Activated CD4-positive, alpha-beta T cell treated with anti-CD3 and anti-CD28 coated beads, Interleukin-2, amount 10 ng/mL, durations not matched to agents 7 days and 5 days (primary cell): ENCODE measurements around the gene POU4F2. TPM values are rescaled to one million over a fixed set of nuclear protein-coding genes. Genes with fewer than 3 reads are reported as not detected.

Source experiments
- total RNA-seq, 2 experiments: library from RNA; stranded (reverse); gene quantifications; one replicate each; pipeline ENCODE4 v1.2.3, GENCODE V29; 2021

POU4F2 gene
- total RNA-seq, 2 experiments from 2014 or later: not detected

Other genes starting within 250 kb of the POU4F2 start
- 10 to 100 TPM; 15.9 to 23.3 TPM for gene SLC10A7, start 117.0 kb upstream of the POU4F2 start, total RNA-seq